ENCODE data around the gene KCNC2. TPM values are rescaled to one million over a fixed set of nuclear protein-coding genes. Genes with fewer than 3 reads are reported as not detected.

Gene KCNC2
- total RNA-seq, 1 donor, result 0.43 TPM

DNA sequence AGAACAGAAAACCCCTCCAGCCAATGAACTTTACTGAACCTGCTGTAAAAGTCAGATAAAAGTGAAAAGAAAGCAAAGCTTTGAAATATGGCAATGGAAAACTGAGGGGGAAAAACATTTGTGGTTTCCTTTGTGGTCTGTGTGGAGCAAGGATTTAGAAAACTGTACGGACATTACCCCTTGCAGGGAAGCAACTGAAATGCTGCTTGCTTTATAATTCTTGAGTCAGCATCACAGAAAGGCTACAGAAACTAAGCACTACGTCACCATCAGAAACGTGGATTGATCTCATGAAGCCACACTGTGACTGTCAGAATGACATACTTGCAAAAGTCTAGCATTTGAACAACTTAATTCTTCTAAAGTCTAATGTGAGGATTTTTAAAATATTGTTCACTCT lies 2.4 kb upstream of the KCNC2 start:
- H3K4me3 ChIP-seq (ENCODE audit: low read depth, low read length), result no peak overlapping the region
- TF ChIP-seq, protein P1, sequence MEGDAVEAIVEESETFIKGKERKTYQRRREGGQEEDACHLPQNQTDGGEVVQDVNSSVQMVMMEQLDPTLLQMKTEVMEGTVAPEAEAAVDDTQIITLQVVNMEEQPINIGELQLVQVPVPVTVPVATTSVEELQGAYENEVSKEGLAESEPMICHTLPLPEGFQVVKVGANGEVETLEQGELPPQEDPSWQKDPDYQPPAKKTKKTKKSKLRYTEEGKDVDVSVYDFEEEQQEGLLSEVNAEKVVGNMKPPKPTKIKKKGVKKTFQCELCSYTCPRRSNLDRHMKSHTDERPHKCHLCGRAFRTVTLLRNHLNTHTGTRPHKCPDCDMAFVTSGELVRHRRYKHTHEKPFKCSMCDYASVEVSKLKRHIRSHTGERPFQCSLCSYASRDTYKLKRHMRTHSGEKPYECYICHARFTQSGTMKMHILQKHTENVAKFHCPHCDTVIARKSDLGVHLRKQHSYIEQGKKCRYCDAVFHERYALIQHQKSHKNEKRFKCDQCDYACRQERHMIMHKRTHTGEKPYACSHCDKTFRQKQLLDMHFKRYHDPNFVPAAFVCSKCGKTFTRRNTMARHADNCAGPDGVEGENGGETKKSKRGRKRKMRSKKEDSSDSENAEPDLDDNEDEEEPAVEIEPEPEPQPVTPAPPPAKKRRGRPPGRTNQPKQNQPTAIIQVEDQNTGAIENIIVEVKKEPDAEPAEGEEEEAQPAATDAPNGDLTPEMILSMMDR (IDR thresholded peaks at IDR 0.05; ENCODE audit: insufficient read depth, low read depth, low read length), result no peak
- no peak for DNase-seq (ENCODE audit: low read depth)

- TF ChIP-seq, protein P1 (IDR thresholded peaks at IDR 0.05; ENCODE audit: insufficient read depth, low read depth, low read length), result no peak
- H3K4me3 ChIP-seq (ENCODE audit: low read depth, low read length), result no peak overlapping the region
- DNase-seq (ENCODE audit: low read depth), result peak; percentile 16
Measured at GRCh38 chr12:75208856-75209811, 505 bp downstream of the KCNC2 start.

DNA sequence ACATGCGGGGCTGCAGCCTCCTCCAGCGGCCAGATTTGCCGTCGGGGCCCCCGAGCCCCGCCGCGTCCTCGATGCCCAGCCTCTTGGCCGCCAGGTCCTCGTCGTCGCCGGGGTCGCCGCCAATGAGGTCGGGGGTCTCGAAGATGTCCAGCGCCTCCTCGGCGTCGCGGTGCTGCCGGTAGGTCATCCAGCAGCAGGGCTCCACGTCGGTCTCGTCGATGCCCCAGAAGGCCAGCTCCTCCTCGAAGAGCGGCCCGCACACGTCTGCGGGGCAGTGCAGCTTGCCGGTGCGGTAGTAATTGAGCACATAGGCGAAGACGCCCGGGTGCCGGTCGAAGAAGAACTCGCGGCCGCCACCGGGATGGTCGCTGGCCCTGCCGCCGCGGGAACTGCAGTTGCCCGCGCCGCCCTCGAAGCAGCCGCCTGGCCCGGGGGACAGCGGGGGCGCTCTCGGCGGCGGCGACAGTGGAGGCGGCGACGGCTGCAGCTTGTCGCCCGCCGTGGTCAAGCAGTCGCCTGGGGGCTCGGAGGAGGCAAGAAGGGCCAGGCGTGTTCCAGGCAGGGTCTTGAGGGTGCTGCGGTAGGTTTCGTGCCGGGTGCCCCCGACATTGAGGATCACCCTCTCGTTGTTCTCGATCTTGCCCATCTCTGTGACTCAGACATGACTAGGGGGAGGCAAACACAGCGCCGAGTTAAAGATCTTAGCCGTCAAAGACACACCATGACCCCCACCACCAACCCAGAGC lies 2.1 kb downstream of the KCNC2 start:
- TF ChIP-seq, protein P1 (IDR thresholded peaks at IDR 0.05; ENCODE audit: insufficient read depth, low read depth, low read length), result no peak
- DNase-seq (ENCODE audit: low read depth), result no peak
- H3K4me3 ChIP-seq (ENCODE audit: low read depth, low read length), result no peak overlapping the region

- TF ChIP-seq, protein P1 (IDR thresholded peaks at IDR 0.05; ENCODE audit: insufficient read depth, low read depth, low read length), result no peak
- no peak for DNase-seq (ENCODE audit: low read depth)
Measured at GRCh38 chr12:75205558-75205957, 4.1 kb downstream of the KCNC2 start.

GRCh38 chr12:75196865-75197264 lies 12.8 kb downstream of the KCNC2 start:
- H3K4me3 ChIP-seq (ENCODE audit: low read depth, low read length), result no peak overlapping the region
- DNase-seq (ENCODE audit: low read depth), result no peak
- TF ChIP-seq, protein P1 (IDR thresholded peaks at IDR 0.05; ENCODE audit: insufficient read depth, low read depth, low read length), result no peak

More at GRCh38 chr12:75205558-75205957, 4.1 kb downstream of the KCNC2 start:
- no peak overlapping the region for H3K4me3 ChIP-seq (ENCODE audit: low read depth, low read length)

GRCh38 chr12:75196408-75196807 lies 13.2 kb downstream of the KCNC2 start:
- TF ChIP-seq, protein P1 (IDR thresholded peaks at IDR 0.05; ENCODE audit: insufficient read depth, low read depth, low read length), result no peak
- no peak overlapping the region for H3K4me3 ChIP-seq (ENCODE audit: low read depth, low read length)
- DNase-seq (ENCODE audit: low read depth), result no peak
